Stimulated activated CD4-positive, alpha-beta T cell treated with anti-CD3 and anti-CD28 coated beads, Interleukin-4, amount 100 ng/mL, for 24 hours (primary cell): ENCODE results near the gene CROCC2.

Experiments
- DNase-seq: peaks from one replicate; pipeline ENCODE4 v3.0.0-alpha.2; 2020

The CROCC2 gene

GRCh38 chr2:240893363-240893844, 12.7 kb upstream of the CROCC2 start:
- peak; percentile 46 for DNase-seq

- DNase-seq: no peak
Observed at GRCh38 chr2:240894006-240894405, 12.1 kb upstream of the CROCC2 start.

DNA sequence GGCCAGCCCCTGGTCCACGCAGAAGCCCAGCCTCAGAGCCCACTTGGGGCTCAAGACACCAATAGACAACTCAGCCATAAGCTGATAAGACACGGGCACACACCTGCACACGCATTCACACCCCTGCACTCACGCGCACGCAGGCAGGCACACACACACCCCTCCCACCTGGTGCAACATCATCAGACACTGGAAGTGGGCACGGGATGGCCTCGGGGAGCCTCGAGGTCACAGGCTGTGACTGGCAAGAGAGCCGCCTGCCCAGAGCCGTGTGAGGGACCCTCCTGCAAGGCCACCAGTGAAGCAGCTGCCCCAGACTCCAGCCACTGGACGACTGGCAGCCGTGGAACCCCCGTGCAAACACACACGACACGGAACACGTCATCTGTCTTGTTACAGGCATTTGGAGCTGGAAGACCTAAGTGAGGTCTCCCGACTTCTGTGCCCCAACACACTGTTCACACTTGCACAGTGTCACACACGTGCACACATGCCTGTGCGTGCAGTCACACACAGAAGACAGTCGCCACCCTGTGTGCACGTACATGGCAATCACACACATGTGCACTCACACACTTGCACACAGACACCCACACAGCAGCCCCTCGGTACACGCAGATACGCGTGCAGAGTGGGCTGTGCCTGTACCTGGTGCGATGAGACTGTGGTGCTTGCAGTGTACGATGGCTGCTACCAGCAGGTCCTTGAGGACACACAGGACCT, 11.1 kb upstream of the CROCC2 start:
- no peak for DNase-seq

DNA sequence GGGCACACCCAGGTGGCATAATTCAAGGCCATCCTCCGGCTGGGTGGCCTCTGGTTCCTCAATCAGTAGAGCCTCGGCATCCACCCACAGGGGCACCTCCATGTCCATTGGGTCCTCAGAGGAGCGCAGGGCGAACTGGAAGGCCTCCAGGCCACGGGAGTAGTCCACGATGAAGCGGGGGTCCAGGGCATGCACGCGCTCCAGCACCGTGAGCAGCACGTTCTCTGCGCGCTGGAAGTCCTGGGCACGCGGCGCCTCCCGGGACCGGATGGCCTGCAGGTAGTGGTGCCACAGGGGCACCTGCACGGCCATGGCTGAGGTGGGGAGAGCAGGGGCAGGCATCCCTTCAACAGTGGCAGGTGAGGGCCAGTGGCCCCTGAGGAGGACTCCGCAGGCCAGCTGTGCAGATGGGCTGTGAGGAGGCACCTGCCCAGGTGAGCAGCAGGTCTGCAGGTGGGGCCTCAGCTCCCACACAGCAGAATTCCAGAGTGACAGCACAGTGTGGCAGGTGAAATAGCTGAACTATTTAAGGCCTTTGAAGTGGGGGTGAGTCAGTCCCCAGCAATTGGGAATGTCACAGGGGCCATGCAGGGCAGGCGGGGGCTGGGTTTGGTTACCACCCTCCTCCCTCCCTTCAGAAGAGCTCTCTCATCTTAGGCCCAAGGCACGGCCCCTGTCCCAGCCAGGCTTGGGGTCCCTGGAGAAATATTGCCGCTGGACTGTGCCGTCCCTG, 10.3 kb upstream of the CROCC2 start, which contains the start of gene MAB21L4:
MAB21L4 (minus strand) TSS at position 501 of the 733 bp plus-strand sequence; CDS start at position 342, 159 bp downstream.
- DNase-seq: no peak

- no peak for DNase-seq
Observed at GRCh38 chr2:240896394-240896793, 9.7 kb upstream of the CROCC2 start.

DNA sequence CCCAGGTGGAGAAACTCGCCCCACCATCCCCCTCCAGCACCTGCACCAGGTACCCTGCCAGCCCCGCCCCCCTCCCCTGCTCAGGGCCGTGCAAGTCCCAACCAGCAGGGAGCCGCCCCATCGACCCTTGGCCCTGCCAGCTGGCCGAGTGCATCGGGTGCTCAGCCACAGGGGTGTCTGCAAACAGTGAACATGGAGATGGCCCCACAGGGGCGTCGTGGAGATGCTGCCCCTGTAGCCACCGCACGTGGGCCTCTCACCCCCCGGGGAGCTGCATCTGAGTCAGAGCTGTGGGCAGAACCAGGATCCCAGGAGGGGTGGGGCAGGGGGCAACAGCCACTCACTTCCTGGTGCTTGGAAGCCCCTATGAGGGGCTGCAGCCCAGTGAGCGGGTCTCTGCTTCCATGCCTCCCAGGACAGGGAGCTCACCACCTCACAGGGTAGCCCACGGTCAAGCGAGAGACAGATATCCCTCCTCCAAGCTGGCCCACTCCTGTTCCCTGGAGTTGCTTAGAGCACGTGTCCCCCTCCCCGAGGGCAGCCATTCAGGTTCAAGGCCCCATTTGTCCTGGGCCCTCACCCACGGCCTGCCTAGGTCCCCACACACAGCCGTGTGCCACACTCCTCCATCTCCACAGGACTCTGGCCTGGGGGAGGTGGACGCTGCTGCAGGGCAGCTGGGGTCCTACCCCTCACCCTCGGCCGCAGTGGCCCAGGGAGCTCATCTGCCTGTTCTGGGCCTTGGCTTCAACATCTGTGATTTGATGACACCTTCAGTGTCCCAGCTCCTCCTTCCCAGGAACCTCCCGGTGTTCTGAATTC, 9.1 kb upstream of the CROCC2 start:
- no peak for DNase-seq

DNA sequence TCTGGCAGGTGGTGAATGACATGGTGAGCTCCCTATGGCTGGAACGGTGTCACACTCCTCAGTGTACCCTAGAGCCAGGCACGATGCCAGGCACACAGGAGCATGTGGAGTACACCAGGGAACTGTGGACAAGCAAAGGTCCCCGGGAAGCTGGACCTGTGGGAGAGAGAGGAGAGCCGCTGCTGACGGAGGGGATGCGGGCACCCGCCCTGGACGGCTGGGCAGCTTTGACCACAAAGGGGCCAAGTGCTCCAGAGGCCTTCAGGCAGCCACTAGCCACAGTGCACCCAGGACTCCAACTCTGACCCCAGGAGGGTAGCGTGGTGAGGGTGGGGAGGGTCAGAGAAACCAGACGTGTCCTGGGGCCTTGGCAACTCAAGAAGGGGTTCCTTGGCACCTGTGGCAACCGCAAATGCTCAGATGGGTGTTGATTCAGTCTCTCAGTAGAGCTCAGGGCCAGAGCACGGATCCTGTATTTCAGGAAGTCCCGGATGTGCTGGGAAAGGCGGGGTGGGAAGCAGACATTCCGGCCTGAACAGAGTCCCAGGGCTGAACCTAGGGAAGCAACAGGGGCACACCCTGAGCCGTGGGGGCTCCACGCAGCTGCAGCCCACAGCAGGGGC, 7.9 kb upstream of the CROCC2 start:
- no peak for DNase-seq

DNA sequence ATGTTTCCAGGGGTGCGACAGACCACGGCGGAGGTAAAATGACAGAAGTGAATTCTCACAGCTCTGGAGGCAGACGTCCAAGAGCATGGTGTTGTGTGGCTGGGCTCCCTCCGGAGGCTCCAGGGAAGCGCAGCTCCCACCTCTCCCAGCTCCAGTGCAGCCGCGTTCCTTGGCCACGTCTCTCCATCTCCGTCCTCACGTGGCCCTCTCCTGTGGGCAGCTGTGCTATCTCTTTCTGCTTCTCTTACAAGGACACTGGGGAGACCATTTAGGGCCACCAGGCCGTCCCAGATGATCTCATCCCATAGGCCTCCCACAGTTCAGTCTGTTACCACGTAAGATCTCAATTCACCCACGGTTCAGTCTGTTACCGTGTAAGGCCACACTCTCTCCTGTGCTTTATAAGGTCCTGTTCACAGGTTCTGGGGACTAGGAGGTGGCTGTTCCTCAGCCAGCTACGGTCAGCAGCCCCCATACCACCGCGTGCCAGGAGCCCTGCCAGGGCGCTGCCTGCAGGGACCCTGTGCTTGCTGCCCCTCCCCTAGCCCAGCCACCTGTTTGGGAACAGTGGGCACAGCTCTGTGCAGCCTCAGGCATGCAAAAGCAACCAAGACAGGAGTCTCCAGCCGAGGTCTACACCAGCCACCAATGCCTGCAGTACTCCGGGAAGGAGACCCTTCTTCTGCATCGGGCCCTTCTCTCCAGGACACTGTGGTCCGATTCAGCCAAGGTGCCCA, 7.2 kb upstream of the CROCC2 start:
- no peak for DNase-seq

DNA sequence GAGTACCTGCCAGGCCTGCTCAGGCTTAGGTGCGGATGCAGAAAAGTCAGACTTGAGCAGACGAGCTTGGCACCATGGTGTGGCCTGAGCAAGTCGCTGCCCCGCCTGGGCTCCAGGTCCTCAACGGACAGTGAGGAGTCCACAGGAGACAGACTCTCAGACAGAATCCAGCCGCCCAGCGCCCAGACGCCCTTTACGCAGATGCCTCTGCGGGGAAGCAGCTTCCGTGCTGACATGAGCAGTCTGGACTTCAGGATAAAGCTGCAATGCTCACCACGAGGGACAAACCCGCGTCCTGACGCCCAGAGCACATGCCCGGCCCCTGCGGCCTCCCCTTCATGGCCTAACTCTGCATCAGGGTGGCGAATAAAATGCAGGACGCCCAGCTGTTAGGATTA, 6.7 kb upstream of the CROCC2 start:
- no peak for DNase-seq

GRCh38 chr2:240900141-240900860, 5.8 kb upstream of the CROCC2 start:
- no peak for DNase-seq

GRCh38 chr2:240901986-240902614, 4.0 kb upstream of the CROCC2 start:
- DNase-seq: no peak

DNA sequence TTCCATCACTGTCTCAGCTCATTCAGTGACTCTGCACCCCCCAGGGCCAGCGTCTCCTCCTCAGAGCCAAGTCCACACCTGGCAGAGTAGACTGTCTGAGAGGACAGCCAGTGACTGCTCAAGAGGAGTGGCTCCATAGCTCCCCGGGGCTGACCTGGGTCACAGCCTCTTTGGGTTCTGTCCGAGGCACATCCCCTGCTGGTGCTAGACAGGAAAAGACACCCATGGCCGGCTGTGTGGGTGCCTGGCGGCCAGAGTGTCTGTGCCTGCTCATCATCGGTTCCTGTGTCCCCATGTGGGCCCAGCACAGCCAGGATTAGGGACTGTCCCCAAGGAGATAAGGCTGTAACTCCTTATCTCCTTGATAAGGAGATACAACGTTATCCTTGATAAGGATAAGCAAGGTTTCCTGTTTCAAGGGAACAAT, 3.5 kb upstream of the CROCC2 start:
- no peak for DNase-seq

DNA sequence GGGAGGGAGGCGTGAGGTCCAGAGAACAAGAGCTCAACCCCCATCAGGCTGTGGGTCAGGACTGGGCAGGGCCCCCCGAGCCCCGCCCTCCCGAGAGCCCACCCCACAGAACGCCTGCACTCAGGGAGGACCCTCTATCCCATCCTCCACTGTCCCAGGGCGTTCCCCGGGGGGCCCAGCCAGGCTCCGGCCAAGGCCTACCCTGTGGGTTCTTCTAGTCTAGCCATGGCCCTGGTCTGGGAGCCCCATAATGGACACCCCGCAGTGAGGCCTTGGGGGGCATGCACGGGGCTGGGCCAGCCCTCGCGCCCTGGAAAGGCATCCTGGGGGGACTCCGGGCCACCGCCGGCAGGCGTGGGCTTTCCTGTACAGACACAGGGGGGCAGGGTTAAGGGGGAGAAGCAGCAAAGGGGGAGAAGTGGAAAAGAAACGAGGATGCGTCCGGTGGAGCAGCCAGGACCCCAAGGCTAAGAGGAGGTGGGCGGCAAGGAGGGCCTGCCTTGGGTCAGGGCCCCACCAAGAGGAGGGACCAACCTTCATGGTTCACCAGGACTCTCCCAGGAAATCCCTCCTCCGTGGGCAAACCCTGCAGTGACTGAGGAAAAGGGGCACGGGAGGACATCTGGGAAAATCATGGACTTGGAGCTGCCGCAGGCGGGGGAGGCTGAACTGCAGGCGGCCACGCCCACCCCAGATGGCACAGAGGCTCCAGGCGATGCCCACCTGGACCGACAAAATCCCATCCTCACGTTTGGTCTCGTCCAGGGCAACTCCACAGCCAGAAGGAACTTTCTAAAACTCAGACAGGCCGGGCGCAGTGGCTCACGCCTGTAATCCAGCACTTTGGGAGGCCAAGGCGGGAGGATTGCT, 2.7 kb upstream of the CROCC2 start:
- no peak for DNase-seq

- DNase-seq: no peak
Observed at GRCh38 chr2:240904216-240905175, 1.6 kb upstream of the CROCC2 start.

- no peak for DNase-seq
Observed at GRCh38 chr2:240905176-240905781, 857 bp upstream of the CROCC2 start.

- no peak for DNase-seq
Observed at GRCh38 chr2:240906911-240907590, 915 bp downstream of the CROCC2 start.

DNA sequence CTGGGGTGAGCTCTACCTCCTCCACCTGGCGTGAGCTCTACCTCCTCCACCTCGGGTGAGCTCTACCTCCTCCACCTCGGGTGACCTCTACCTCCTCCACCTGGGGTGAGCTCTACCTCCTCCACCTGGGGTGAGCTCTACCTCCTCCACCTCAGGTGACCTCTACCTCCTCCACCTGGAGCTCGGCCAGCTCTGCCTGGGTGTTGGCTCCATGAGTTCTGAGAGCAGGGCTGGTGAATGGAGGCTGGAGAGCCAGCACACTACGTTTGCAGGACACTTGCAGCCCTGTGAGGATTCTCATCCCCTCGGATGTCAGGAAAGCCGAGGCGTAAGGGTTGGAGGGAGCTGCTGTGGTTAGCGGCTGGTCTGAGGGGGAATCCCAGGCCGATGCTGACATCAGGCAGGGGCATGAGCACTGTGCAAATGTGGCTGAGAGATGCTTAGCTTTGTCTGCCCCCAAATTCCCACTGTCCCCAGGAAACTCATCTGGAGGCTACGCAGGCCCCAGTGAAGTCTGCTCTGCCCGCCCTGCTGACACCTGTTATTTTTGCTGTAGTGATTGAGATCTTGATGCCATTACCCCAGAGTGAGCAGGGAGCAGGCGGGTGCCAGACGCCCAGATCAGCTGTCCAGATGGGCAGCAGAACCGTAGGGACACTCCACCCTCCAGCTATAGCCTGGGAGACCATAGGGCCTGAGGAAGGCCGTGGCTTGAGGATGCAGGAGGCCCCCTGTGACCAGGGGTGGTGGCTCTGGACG, 3.3 kb downstream of the CROCC2 start:
- no peak for DNase-seq
